Thyroid gland (tissue), 4 donors: ENCODE measurements around the gene TAF3. TPM values are rescaled to one million over a fixed set of nuclear protein-coding genes. Genes with fewer than 3 reads are reported as not detected.

Experiments used
- DNase-seq, 2 donors: peaks; one replicate each; pipeline ENCODE4 v3.0.0-alpha.2; 2019
- H3K27ac ChIP-seq, 3 donors: fragments of 200-600 bp; sonication (generic); 1 replicate in 2 of 3; 2 replicates in 1 of 3; pipeline ENCODE4 v1.5.1; 2016 to 2019; ENCODE audit warnings: mild to moderate bottlenecking in 1 of 3, moderate library complexity in 1 of 3
- H3K27me3 ChIP-seq: fragments of 200-600 bp; sonication (generic); one replicate; pipeline ENCODE4 v1.5.1; 2019
- H3K36me3 ChIP-seq, 2 donors: fragments of 200-600 bp; sonication (generic); one replicate each; pipeline ENCODE4 v1.5.1; 2016 to 2019
- H3K4me1 ChIP-seq, 2 donors: fragments of 200-600 bp; sonication (generic); one replicate each; pipeline ENCODE4 v1.5.1; 2017 to 2019
- H3K4me3 ChIP-seq, 3 donors: fragments of 200-600 bp; sonication (generic); replicated peaks in 1 of 3; 1 replicate in 2 of 3; 2 replicates in 1 of 3; pipeline ENCODE4 v1.5.1; 2016; ENCODE audit warnings: mild to moderate bottlenecking in 1 of 3
- H3K9me3 ChIP-seq: fragments of 200-600 bp; sonication (generic); one replicate; pipeline ENCODE4 v1.5.1; 2017
- POLR2A ChIP-seq, 2 donors: fragments of 450-650 bp; IDR thresholded peaks; one replicate each; pipeline ENCODE4 v1.6.1; 2017; ENCODE audit warnings: antibody characterized with exemption in 2 of 2, mild to moderate bottlenecking in 2 of 2, moderate library complexity in 1 of 2
- WGBS, 2 donors: methylation state at CpG; one replicate each; pipeline ENCODE4 v1.1.5; 2017; 5-methylcytosine and 5-hydroxymethylcytosine counted together
- intact Hi-C: fragments of 100-400 bp; cut with DNase I; formaldehyde crosslinking; loops from one replicate; pipeline ENCODE4 v1.15.1; 2023
- total RNA-seq, 4 donors: library from RNA; depleted of rRNA; stranded (reverse); fragments of >200 nt; gene quantifications; one replicate each; pipeline ENCODE4 v1.2.3, GENCODE V29; 2016
- TF ChIP-seq, protein P1 (sequence below), 6 experiments: fragments of 200-600 bp in 3 of 6; fragments of 450-650 bp in 3 of 6; sonication (generic) in 3 of 6; IDR thresholded peaks; one replicate each; pipeline ENCODE4 v1.5.1; 2016 to 2019; ENCODE audit warnings: antibody characterized with exemption in 6 of 6, mild to moderate bottlenecking in 2 of 6, inconsistent platforms in 1 of 6, moderate library complexity in 1 of 6

Gene TAF3
- total RNA-seq, 4 donors from 2014 or later: 6.7 to 11.0 (median 8.6) TPM

DNA sequence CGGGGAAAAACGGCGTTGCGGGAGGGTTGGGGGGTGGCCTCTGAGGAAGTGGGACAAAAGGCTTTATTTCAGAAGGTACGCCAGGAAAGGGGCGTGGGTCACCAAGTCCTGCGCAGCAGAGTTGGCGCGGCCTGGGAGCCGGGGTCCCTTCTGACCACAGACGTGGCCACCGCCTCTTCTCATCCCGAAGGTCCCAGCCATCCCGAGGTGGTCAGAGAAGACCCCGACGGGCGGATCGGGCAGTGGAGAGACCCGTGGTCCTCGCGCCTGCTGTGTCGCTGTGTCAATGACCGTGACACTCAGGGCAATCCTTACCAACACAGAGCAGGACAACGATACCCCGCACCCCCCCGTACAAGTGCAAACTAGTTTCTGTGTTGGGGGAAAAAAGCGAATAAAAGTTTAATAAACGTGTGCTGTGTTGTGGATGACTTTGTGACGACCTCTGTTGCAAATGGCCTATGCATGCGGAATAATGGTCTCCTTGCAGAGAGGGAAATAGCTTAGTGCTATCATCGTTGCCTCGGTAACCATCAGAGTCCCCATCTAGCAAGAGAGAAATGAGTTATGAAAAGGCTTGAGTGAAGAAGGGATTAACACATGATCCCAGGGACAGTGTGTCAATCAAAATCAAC, 216.8 kb downstream of the TAF3 start:
- Histone ChIP-seq H3K36me3 (no peaks in the 10 kb centered on the region), H3K27me3 (peaks cover 58% of the 10 kb centered on the region), H3K4me3 (peak overlapping the region in 1 of 3 donors; percentile 8), H3K27ac (no peak overlapping the region), H3K4me1 (peaks cover 15 to 36% of the 10 kb centered on the region in 2 donors), H3K9me3 (no peaks in the 10 kb centered on the region)
- intact Hi-C loops: no loop called here
- DNase-seq: no peak
- 12 to 18% methylated on average over 10 to 31 of the region's 32 CpGs for WGBS, 2 donors
- TF ChIP-seq, protein P1, sequence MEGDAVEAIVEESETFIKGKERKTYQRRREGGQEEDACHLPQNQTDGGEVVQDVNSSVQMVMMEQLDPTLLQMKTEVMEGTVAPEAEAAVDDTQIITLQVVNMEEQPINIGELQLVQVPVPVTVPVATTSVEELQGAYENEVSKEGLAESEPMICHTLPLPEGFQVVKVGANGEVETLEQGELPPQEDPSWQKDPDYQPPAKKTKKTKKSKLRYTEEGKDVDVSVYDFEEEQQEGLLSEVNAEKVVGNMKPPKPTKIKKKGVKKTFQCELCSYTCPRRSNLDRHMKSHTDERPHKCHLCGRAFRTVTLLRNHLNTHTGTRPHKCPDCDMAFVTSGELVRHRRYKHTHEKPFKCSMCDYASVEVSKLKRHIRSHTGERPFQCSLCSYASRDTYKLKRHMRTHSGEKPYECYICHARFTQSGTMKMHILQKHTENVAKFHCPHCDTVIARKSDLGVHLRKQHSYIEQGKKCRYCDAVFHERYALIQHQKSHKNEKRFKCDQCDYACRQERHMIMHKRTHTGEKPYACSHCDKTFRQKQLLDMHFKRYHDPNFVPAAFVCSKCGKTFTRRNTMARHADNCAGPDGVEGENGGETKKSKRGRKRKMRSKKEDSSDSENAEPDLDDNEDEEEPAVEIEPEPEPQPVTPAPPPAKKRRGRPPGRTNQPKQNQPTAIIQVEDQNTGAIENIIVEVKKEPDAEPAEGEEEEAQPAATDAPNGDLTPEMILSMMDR (IDR thresholded peaks at IDR 0.05): no peak
- TF ChIP-seq POLR2A (IDR thresholded peaks at IDR 0.05): no peak

DNA sequence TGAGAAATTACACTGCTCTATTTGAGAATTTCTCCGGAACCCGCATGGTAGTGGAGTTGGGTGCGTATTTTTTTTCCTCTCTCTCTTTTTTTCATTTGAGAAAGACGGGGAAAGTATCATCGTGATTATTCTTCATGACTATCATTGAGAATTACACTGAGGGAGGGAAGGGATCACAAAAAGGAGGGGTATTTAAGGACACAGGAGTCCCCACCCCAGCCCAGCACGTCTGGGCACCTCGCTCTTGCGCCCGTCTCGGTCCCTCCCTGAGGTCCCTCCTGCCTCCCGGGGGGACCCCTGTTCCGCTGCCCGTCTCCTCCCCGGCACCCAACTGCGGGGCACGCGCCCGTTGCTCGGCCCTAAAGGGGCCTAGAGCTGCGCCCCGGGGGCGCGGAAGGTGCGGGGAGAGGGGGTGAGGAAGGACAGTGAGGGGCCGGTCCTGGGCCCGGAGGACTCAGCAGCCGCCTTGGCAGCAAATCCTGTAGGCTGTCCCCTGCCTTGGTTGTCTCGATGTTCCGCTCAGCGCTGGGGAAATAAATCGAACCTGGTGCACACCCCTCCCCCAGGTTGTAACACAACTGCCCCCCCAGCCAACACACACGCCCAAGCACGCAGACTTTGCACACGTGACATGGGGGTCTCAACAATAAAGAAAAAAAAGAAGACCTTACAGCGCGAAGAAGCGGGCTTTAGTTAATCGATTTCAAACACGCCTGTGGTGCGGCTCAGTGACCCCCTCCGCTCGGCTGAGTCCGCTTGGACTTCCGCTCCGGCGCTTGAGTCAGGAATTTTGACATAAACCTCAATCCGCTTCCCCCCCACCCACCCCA, 217.6 kb downstream of the TAF3 start:
- H3K27me3 ChIP-seq: peaks cover 66% of the 10 kb centered on the region
- intact Hi-C loops: no loop called here
- DNase-seq: no peak
- no peaks in the 10 kb centered on the region for H3K36me3 ChIP-seq
- TF ChIP-seq, protein P1 (IDR thresholded peaks at IDR 0.05): no peak
- TF ChIP-seq POLR2A (IDR thresholded peaks at IDR 0.05): no peak
- H3K4me1 ChIP-seq: peaks cover 15 to 36% of the 10 kb centered on the region in 2 donors
- no peak overlapping the region for H3K27ac ChIP-seq
- no peak overlapping the region for H3K4me3 ChIP-seq
- 5 to 6% methylated on average over 28 to 47 of the region's 47 CpGs for WGBS, 2 donors
- no peaks in the 10 kb centered on the region for H3K9me3 ChIP-seq

DNA sequence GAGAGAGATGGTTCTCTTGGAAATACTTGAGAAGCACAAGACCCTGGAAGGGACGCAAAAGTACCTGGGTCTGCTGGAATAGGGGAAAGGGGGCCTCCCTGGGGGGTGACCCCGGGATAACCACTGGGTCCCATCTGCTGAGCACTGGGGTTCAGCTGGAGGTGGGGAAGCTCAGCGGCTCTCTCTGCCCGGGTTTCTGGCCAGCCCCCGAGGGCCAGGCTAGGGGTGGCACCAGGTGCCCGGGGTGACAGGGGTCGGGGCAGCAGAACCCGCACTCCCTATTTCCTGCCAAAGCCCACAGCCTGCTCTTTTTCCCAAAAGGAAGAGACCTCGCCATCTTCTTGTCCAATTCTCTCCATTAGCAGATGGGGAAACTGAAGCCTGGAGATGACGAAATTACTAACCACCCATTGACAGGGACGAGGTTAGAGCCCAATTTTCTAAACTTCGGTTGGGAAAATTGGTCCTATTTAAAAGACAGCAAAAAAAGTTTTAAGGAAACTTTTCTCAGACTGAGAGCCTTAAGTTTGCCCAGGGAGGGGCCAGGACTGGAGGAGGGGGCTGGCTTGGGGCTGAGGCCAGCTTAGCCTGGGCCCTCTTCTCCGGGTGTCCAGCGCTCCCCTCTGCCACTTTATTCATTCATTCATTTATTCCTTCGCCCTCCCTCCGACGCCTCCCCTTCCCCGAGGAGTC, 218.3 kb downstream of the TAF3 start:
- 10 to 17% methylated on average over 18 of the region's 18 CpGs for WGBS, 2 donors
- Histone ChIP-seq H3K9me3 (no peaks in the 10 kb centered on the region), H3K36me3 (no peaks in the 10 kb centered on the region), H3K4me3 (no peak overlapping the region), H3K4me1 (peaks cover 15 to 36% of the 10 kb centered on the region in 2 donors), H3K27ac (no peak overlapping the region), H3K27me3 (peaks cover 72% of the 10 kb centered on the region)
- intact Hi-C loops: no loop called here
- no peak for TF ChIP-seq POLR2A (IDR thresholded peaks at IDR 0.05)
- TF ChIP-seq, protein P1 (IDR thresholded peaks at IDR 0.05): no peak
- DNase-seq: no peak

DNA sequence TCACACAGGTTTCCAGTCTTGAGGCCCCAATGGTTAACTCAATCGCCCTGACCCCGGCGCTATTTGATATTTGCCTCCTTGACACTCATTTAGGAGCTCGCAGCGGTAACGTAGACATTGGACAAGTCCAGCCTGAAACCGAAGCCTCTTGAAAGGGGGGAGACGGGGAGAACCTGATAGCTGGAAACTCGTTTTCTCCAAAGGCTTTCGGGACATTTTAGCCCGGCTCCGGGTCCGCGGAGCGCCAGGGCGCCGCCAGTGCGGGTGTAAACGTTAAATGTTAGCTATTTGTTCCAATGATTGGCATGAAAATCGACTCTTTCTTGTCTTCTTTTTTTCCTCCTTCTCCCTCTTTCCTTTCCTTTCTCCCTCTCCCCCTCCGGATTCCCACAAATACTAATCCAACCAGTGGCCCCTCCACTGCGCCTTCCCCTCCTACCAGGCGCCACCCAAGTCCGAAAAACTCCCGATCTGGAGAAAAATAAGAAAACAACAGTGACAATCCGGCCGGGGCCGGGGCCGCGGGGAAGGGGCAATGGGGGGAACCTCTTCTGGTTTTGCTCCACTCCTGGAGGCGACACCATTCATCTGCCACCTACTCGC, 219.0 kb downstream of the TAF3 start:
- Histone ChIP-seq H3K36me3 (no peaks in the 10 kb centered on the region), H3K27ac (no peak overlapping the region), H3K4me1 (peaks cover 15 to 36% of the 10 kb centered on the region in 2 donors), H3K27me3 (peaks cover 72% of the 10 kb centered on the region), H3K9me3 (no peaks in the 10 kb centered on the region), H3K4me3 (no peak overlapping the region)
- intact Hi-C loops: no loop called here
- no peak for DNase-seq
- TF ChIP-seq POLR2A (IDR thresholded peaks at IDR 0.05): no peak
- TF ChIP-seq, protein P1 (IDR thresholded peaks at IDR 0.05): no peak
- 7 to 9% methylated on average over 32 of the region's 32 CpGs for WGBS, 2 donors
